Endothelial cell of umbilical vein (primary cell): ENCODE results near the gene KSR1. TPM values are rescaled to one million over a fixed set of nuclear protein-coding genes. Genes with fewer than 3 reads are reported as not detected.

Experiments used
- BruUV-seq: library from RNA; stranded (reverse); fragments of 400-500 nt; replicated peaks from 2 replicates; lab custom pipeline; 2021; lab: Mats Ljungman, UMichigan
- CTCF ChIA-PET: fragments of 300-600, 350-600 bp; sonication (Branson Sonifier 250); formaldehyde crosslinking; loops from one replicate; lab custom pipeline; 2021; ENCODE audit warnings: antibody characterized with exemption, inconsistent platforms; lab: Charles Lee
- POLR2A ChIA-PET: fragments of 300-600, 350-600 bp; sonication (Branson Sonifier 250); formaldehyde crosslinking; loops from one replicate; lab custom pipeline; 2021; ENCODE audit warnings: antibody characterized with exemption, inconsistent platforms; lab: Charles Lee
- DNase-seq: peaks from one replicate; pipeline ENCODE4 v3.0.0-alpha.2; 2011; ENCODE audit warnings: low read depth, low spot score
- FAIRE-seq: peaks from 2 replicates; lab custom pipeline; 2011; peaks lifted over from hg19 to GRCh38; lab: Jason Lieb, UNC
- H2AFZ ChIP-seq: 2 replicates; pipeline ENCODE4 v1.6.0; 2012; ENCODE audit warnings: low read depth, low read length, control low read depth, inconsistent platforms
- H3K27ac ChIP-seq: 2 replicates; pipeline ENCODE4 v1.5.1; 2011; ENCODE audit warnings: low read depth, mild to moderate bottlenecking, control low read depth, low read length, moderate library complexity; ENCODE audit not compliant: insufficient read depth
- H3K27me3 ChIP-seq, 2 experiments: 2 replicates each; pipeline versions ENCODE4 v1.6.0 to v1.6.1; 2011; ENCODE audit warnings: low read length in 2 of 2, mixed read lengths in 1 of 2; ENCODE audit not compliant: control insufficient read depth in 2 of 2, insufficient read depth in 2 of 2
- H3K36me3 ChIP-seq, 2 experiments: 2 replicates in 1 of 2; 3 replicates in 1 of 2; pipeline ENCODE4 v1.5.1; 2011; ENCODE audit warnings: low read length in 2 of 2, mild to moderate bottlenecking in 1 of 2, moderate library complexity in 1 of 2; ENCODE audit not compliant: control insufficient read depth in 2 of 2, insufficient read depth in 2 of 2; ENCODE audit errors: extremely low read depth in 1 of 2
- H3K4me1 ChIP-seq: 3 replicates; pipeline ENCODE4 v1.5.1; 2011; ENCODE audit warnings: mild to moderate bottlenecking, low read length; ENCODE audit not compliant: control insufficient read depth, insufficient read depth; ENCODE audit errors: extremely low read depth
- H3K4me2 ChIP-seq: 2 replicates; pipeline ENCODE4 v1.6.1; 2011; ENCODE audit warnings: low read length, control low read depth, mixed read lengths; ENCODE audit not compliant: insufficient read depth
- H3K4me3 ChIP-seq, 3 experiments: fragments of 200-600 bp in 1 of 3; sonication (generic), shearing (Covaris generic) in 1 of 3; replicated peaks in 1 of 3; 2 replicates each; pipeline ENCODE4 v1.5.1; 2011 to 2016; ENCODE audit warnings: control low read depth in 3 of 3, low read length in 3 of 3, mild to moderate bottlenecking in 2 of 3, inconsistent platforms in 1 of 3, low read depth in 1 of 3, moderate library complexity in 1 of 3; ENCODE audit not compliant: insufficient read depth in 1 of 3
- H3K79me2 ChIP-seq: 2 replicates; pipeline ENCODE4 v1.6.0; 2012; ENCODE audit warnings: low read length, inconsistent platforms; ENCODE audit not compliant: control insufficient read depth, insufficient read depth
- H3K9ac ChIP-seq: replicated peaks from 2 replicates; pipeline ENCODE3; 2011; ENCODE audit warnings: low read length, control low read depth; ENCODE audit not compliant: insufficient read depth; ENCODE audit errors: extremely low read depth
- H3K9me1 ChIP-seq: replicated peaks from 3 replicates; pipeline ENCODE4 v1.6.0; 2011; ENCODE audit warnings: mild to moderate bottlenecking, low read length; ENCODE audit not compliant: control insufficient read depth, insufficient read depth; ENCODE audit errors: extremely low read depth
- H3K9me3 ChIP-seq: replicated peaks from 2 replicates; pipeline ENCODE4 v1.5.1; 2012; ENCODE audit warnings: low read length, inconsistent platforms; ENCODE audit not compliant: control insufficient read depth, insufficient read depth
- H4K20me1 ChIP-seq: replicated peaks from 2 replicates; pipeline ENCODE3; 2011; ENCODE audit warnings: mild to moderate bottlenecking, low read length; ENCODE audit not compliant: control insufficient read depth, insufficient read depth; ENCODE audit errors: extremely low read depth
- CTCF ChIP-seq, 2 donors: IDR thresholded peaks; 1 replicate in 1 of 2; 2 replicates in 1 of 2; pipeline ENCODE4 v1.5.1; 2011; ENCODE audit warnings: low read length in 2 of 2, mild to moderate bottlenecking in 2 of 2, moderate library complexity in 2 of 2, control low read depth in 1 of 2, inconsistent platforms in 1 of 2, low read depth in 1 of 2; ENCODE audit not compliant: insufficient read depth in 1 of 2; ENCODE audit errors: extremely low read depth in 1 of 2
- EZH2 ChIP-seq: IDR thresholded peaks from 2 replicates; pipeline ENCODE4 v1.6.1; 2012; ENCODE audit warnings: borderline replicate concordance, low read depth, mild to moderate bottlenecking, moderate library complexity, low read length, inconsistent platforms; ENCODE audit not compliant: severe bottlenecking
- FOS ChIP-seq: IDR thresholded peaks from 2 replicates; pipeline ENCODE4 v1.6.1; 2011; ENCODE audit warnings: mild to moderate bottlenecking, low read length, moderate library complexity, borderline replicate concordance; ENCODE audit not compliant: insufficient read depth
- GATA2 ChIP-seq: IDR thresholded peaks from 2 replicates; pipeline ENCODE4 v1.7.0; 2011; ENCODE audit warnings: low read depth, mild to moderate bottlenecking, moderate library complexity, mixed read lengths, low read length; ENCODE audit not compliant: insufficient read length, insufficient read depth
- JUN ChIP-seq: IDR thresholded peaks from 2 replicates; pipeline ENCODE4 v1.6.1; 2011; ENCODE audit warnings: borderline replicate concordance, low read depth; ENCODE audit not compliant: insufficient read length, insufficient read depth
- MAX ChIP-seq: IDR thresholded peaks from 2 replicates; pipeline ENCODE4 v1.6.1; 2011; ENCODE audit not compliant: insufficient read depth, insufficient read length
- MYC ChIP-seq: IDR thresholded peaks from one replicate; pipeline ENCODE4 v1.6.1; 2011; ENCODE audit warnings: mild to moderate bottlenecking, low read depth, low read length
- POLR2A ChIP-seq: IDR thresholded peaks from 2 replicates; pipeline ENCODE4 v1.6.1; 2012; ENCODE audit warnings: low read depth, mild to moderate bottlenecking, control low read depth, low read length
- POLR2AphosphoS5 ChIP-seq: IDR thresholded peaks from 2 replicates; pipeline ENCODE4 v1.6.1; 2012; ENCODE audit warnings: low read depth, mild to moderate bottlenecking, control low read depth, low read length, moderate library complexity; ENCODE audit not compliant: insufficient read depth
- dilution Hi-C: fragments of 300-500 bp; cut with MboI; formaldehyde crosslinking; loops from one replicate; pipeline ENCODE4 v1.15.0; 2019; ENCODE audit warnings: low sequenced_read_pairs; ENCODE audit not compliant: extremely low pct_ligation_motif_present
- intact Hi-C: fragments of 100-400 bp; cut with micrococcal nuclease; formaldehyde crosslinking; loops from one replicate; pipeline ENCODE4 v1.10.0; 2022
- polyA plus RNA-seq, 4 experiments: library from polyadenylated mRNA; depleted of rRNA in 3 of 4; stranded (reverse) in 3 of 4; unstranded in 1 of 4; fragments of >200 nt; gene quantifications; 2 replicates each; pipeline versions ENCODE4 v1.2.1 to v1.2.3, GENCODE V29; 2011 to 2012; ENCODE audit warnings: missing spikeins in 1 of 4
- total RNA-seq: library from RNA; stranded (reverse); gene quantifications from 2 replicates; pipeline ENCODE4 v1.2.3, GENCODE V29; 2021

Gene KSR1
- total and polyA plus RNA-seq, 2 donors (not counting 3 experiments of a cell fraction or from before 2014, with no cell fraction given): 35.4 to 80.2 TPM

- no TSS peak for BruUV-seq
- peaks cover 7% of the 10 kb centered on the region for H3K4me1 ChIP-seq
- dilution Hi-C loops: loop anchor here (25.0 kb wide), 1 partner anchor 134 kb away; no protein-coding TSS in a partner anchor
- no peak overlapping the region for H3K4me2 ChIP-seq
- CTCF ChIA-PET: no interaction called here
- POLR2A ChIA-PET: no interaction called here
- peaks cover 63% of the 10 kb centered on the region for H3K79me2 ChIP-seq
- no peaks in the 10 kb centered on the region for H4K20me1 ChIP-seq
- TF ChIP-seq EZH2 (no peak), JUN (no peak), GATA2 (no peak), CTCF (IDR thresholded peaks at IDR 0.05; ENCODE audit: extremely low read depth in 1 of 2, insufficient read depth in 1 of 2, low read depth in 1 of 2, low read length in 2 of 2) (no peak), POLR2AphosphoS5 (no peak), MYC (no peak), MAX (no peak), FOS (no peak), POLR2A (no peak)
- no peak for DNase-seq
- H3K9me3 ChIP-seq: no peaks in the 10 kb centered on the region
- no peaks in the 10 kb centered on the region for H3K36me3 ChIP-seq
- H3K4me3 ChIP-seq: no peak overlapping the region
- H3K27ac ChIP-seq: no peak overlapping the region
- no peak overlapping the region for H2AFZ ChIP-seq
- H3K27me3 ChIP-seq: no peaks in the 10 kb centered on the region
- no peaks in the 10 kb centered on the region for H3K9me1 ChIP-seq
- FAIRE-seq: no peak
- H3K9ac ChIP-seq: no peak overlapping the region
- intact Hi-C loops: no loop called here
These were observed 115.5 kb downstream of the KSR1 start for GRCh38 chr17:27571563-27572352.
